Measurements from ENCODE around the gene KPNB1.
"Not testable (repeated sequence)": the region's sequence is repeated elsewhere in the genome, so short reads cannot be mapped to it uniquely, and the experiment has no call there.

Gene KPNB1

GRCh38 chr17:47682138-47682537, 32.4 kb downstream of the KPNB1 start:
- no peaks in the 10 kb centered on the region for H3K27me3 ChIP-seq (ENCODE audit: insufficient read depth, poor library complexity, severe bottlenecking)
- H3K27ac ChIP-seq (replicated peaks) = no peak overlapping the region
- TF ChIP-seq CTCF (IDR thresholded peaks at IDR 0.05; ENCODE audit: insufficient read depth, low read length) (no peak), GABPA (IDR thresholded peaks at IDR 0.05; ENCODE audit: low read depth) (no peak), REST (IDR thresholded peaks at IDR 0.05; ENCODE audit: insufficient replicate concordance, low read depth) (no peak), POLR2AphosphoS5 (IDR thresholded peaks at IDR 0.05; ENCODE audit: low read depth) (no peak), SPI1 (IDR thresholded peaks at IDR 0.05; ENCODE audit: borderline replicate concordance, low read depth) (no peak)
- no peak for DNase-seq (ENCODE audit: low read depth in 1 of 2, low spot score in 1 of 2)
- no peak overlapping the region for H3K4me3 ChIP-seq (replicated peaks; ENCODE audit: insufficient read depth, low read length)

GRCh38 chr17:47682727-47683126, 33.0 kb downstream of the KPNB1 start:
- not testable (repeated sequence) for H3K4me3 ChIP-seq (replicated peaks; ENCODE audit: insufficient read depth, low read length); H3K27me3 ChIP-seq (ENCODE audit: insufficient read depth, poor library complexity, severe bottlenecking); DNase-seq (ENCODE audit: low read depth in 1 of 2, low spot score in 1 of 2); H3K27ac ChIP-seq (replicated peaks)

GRCh38 chr17:47684025-47684424, 34.3 kb downstream of the KPNB1 start:
- no peaks in the 10 kb centered on the region for H3K27me3 ChIP-seq (ENCODE audit: insufficient read depth, poor library complexity, severe bottlenecking)
- no peak for DNase-seq (ENCODE audit: low read depth in 1 of 2, low spot score in 1 of 2)
- no peak for TF ChIP-seq REST (IDR thresholded peaks at IDR 0.05; ENCODE audit: insufficient replicate concordance, low read depth)
- no peak for TF ChIP-seq GABPA (IDR thresholded peaks at IDR 0.05; ENCODE audit: low read depth)
- no peak for TF ChIP-seq SPI1 (IDR thresholded peaks at IDR 0.05; ENCODE audit: borderline replicate concordance, low read depth)
- no peak for TF ChIP-seq CTCF (IDR thresholded peaks at IDR 0.05; ENCODE audit: insufficient read depth, low read length)
- no peak; the same call in 1 of the 2 replicates for TF ChIP-seq POLR2AphosphoS5 (IDR thresholded peaks at IDR 0.05; ENCODE audit: low read depth)
- no peak overlapping the region for H3K4me3 ChIP-seq (replicated peaks; ENCODE audit: insufficient read depth, low read length)
- no peak overlapping the region for H3K27ac ChIP-seq (replicated peaks)

- no peak overlapping the region for H3K4me3 ChIP-seq (replicated peaks; ENCODE audit: insufficient read depth, low read length)
- H3K27me3 ChIP-seq (ENCODE audit: insufficient read depth, poor library complexity, severe bottlenecking) = no peaks in the 10 kb centered on the region
- DNase-seq (ENCODE audit: low read depth in 1 of 2, low spot score in 1 of 2) = no peak
- TF ChIP-seq REST (IDR thresholded peaks at IDR 0.05; ENCODE audit: insufficient replicate concordance, low read depth) = no peak
- no peak for TF ChIP-seq CTCF (IDR thresholded peaks at IDR 0.05; ENCODE audit: insufficient read depth, low read length)
- no peak for TF ChIP-seq SPI1 (IDR thresholded peaks at IDR 0.05; ENCODE audit: borderline replicate concordance, low read depth)
- no peak for TF ChIP-seq GABPA (IDR thresholded peaks at IDR 0.05; ENCODE audit: low read depth)
- no peak for TF ChIP-seq POLR2AphosphoS5 (IDR thresholded peaks at IDR 0.05; ENCODE audit: low read depth)
- H3K27ac ChIP-seq (replicated peaks) = no peak overlapping the region
Observed at GRCh38 chr17:47684535-47685193, 34.9 kb downstream of the KPNB1 start.
